Stimulated activated CD8-positive, alpha-beta memory T cell treated with anti-CD3 and anti-CD28 coated beads, Interleukin-12 subunit alpha, Interleukin-12 subunit beta, amount 100 ng/mL, for 1 hour (primary cell): ENCODE data around the gene SOWAHD.
"Not testable (repeated sequence)": the region's sequence is repeated elsewhere in the genome, so short reads cannot be mapped to it uniquely, and the experiment has no call there.

Source experiments
- DNase-seq: peaks from one replicate; pipeline ENCODE4 v3.0.0-alpha.2; 2020; ENCODE audit warnings: low read depth

Gene SOWAHD, protein sequence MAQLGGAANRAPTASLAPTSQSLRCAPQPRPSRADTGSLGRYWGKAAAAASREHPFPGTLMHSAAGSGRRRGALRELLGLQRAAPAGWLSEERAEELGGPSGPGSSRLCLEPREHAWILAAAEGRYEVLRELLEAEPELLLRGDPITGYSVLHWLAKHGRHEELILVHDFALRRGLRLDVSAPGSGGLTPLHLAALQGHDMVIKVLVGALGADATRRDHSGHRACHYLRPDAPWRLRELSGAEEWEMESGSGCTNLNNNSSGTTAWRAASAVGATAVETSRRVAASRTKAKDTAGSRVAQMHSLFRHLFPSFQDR

GRCh38 chrX:119757979-119758730 lies at the start of gene SOWAHD:
Gene SOWAHD, plus strand, starts transcription at chrX:119758588. Its CDS starts 80 bp downstream, at chrX:119758668.
- DNase-seq: no peak

DNA sequence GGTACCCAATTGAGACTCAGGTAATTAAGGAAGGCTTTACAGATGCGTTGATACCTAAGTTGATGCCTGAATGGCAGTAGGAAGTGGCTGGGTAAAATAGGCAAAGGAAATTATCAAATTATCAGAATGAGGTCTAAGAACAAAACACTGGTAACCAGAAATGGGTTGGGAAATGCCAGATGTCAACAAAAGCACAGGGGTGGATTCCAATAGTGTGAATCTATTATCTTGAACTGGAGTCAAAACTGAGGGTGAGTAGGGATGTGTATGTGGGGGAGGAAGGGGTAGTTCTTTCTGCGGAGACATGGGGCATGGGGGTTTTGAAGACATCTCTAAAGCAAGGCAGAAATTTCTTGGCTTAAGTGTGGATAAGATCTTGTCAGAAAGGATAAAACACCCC lies 49.5 kb upstream of the SOWAHD start:
- DNase-seq: no peak

- DNase-seq: no peak
These were observed 48.8 kb upstream of the SOWAHD start for GRCh38 chrX:119709630-119710029.

DNA sequence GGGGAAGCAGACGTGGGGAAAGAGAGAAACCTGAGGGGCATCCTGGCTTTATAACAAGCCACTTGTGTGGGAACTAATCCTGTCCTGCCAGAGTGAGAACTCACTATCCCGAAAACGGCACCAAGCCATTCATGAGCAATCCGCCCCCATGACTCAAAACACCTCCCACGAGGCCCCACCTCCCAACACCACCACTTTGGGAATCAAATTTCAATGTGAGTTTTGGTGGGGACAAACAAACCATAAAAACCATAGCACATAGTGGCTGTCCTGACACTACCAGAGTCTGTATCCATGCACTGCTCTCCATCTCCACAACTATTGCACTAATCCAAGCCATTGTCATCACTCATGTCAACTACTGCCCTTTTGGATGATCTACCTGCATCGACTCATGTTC lies 36.9 kb upstream of the SOWAHD start:
- DNase-seq: no peak

- no peak for DNase-seq
These were observed 36.5 kb upstream of the SOWAHD start for GRCh38 chrX:119721926-119722325.

DNA sequence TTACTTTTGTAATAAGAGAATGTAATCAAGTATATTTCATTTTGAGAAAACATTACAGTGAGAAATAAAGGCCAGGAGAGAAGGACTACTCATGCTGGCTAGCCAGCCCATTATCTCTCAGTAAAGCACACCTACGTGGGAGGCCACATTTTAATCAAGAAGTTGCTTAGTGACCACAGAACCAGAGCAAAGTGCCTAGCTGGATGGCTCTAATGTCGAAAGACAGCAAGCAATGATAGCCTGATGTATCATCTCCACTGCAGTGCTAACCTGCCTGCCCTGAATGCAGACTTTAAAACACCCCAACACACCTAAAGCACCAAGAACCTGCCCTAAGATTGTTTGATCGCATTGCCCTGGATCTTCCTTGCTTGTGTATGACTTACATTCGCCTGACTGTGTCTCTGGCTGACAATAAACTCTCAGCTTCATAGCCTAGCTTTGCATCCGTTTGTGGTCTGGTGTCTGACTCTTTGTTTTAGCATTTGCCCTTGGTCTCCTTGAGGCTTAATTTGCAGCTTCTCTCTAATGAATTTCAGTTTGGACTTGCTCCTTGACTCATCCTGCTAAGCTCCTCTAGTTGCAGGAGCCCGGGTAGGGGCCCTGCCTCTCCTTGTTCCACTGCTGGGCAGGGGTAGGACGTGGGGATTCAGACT lies 31.4 kb upstream of the SOWAHD start:
- DNase-seq: no peak

- no peak for DNase-seq
These were observed 29.9 kb upstream of the SOWAHD start for GRCh38 chrX:119728487-119728886.

DNA sequence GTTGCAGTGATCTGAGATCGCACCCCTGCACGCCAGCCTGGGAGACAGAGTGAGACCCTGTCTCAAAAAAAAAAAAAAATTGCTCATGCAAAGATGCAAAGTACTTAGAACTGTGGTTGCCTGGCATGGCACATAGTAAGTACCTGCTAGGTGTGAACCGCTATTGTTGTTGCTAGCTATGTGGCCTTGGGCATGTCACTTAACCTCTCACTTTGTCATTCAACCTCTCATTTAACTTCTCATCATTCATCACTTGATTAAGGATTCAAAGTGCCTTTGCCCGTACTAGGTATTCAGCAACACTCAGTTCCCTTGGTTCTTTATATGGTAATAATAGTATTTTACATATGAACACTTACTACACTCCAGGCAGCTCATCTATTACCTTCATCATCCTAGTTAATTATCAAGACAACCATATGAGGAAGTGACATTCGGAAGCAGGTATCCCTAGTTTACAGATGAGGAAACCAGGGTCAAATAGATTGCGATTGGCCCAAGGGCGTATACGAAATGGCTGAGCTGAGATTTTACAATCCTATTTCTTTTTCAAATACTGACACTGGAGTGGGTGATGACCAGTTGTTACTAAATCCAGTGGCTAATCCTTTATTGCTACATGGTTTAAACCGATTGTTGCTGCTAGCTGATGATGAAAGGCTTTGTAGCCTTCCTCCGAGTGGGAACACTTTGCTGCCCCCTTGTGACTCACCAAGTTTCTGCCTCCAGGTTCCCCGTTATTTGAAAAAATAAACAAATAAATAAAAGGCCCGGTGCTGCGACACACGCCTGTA lies 28.8 kb upstream of the SOWAHD start:
- DNase-seq: peak; percentile 45

DNA sequence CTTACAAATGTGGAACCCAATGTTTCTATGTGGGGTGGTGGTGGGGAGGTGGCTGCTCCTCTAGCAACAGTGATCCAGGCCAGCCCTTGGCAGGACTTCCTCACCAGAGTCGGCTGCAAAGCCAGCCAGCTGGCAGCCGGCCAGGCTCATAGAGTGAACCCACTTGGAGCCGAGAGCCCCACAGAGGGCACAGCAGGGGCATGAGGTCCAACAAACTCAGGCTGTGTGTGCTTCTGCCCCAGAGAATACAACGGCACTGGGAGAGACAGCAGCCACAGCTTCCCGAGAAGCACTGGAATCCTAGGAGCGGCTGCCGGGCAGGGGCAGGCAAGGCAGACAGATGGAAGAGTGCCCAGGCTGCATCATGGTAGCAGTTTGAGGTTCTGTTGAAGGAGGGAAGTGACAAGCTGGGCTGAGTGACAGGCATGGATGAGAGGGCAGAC lies 23.5 kb upstream of the SOWAHD start:
- no peak for DNase-seq

GRCh38 chrX:119735467-119735866 lies 22.9 kb upstream of the SOWAHD start:
- DNase-seq: no peak

DNA sequence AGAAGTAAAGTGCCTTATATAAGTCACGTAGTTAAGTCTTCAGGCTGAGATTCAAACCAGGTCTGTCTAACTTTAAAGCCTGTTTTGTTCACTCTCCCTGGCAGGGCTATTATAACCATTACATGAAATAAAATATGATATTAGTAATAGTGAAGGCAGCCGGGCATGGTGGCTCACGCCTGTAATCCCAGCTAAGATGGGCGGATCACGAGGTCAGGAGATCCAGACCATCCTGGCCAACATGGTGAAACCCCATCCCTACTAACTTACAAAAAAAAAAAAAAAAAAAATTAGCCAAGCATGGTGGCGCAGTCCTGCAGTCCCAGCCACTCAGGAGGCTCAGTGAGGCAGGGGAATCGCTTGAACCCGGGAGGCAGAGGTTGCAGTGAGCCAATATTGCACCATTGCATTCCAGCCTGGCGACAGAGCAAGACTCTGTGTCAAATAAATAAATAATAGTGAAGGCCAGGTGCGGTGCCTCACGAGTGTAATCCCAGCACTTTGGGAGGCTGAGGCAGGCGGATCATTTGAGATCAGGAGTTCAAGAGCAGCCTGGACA lies 22.1 kb upstream of the SOWAHD start:
- no peak for DNase-seq

- DNase-seq: no peak
These were observed 19.6 kb upstream of the SOWAHD start for GRCh38 chrX:119738742-119739141.

GRCh38 chrX:119745283-119745848 lies 13.0 kb upstream of the SOWAHD start:
- no peak for DNase-seq

DNA sequence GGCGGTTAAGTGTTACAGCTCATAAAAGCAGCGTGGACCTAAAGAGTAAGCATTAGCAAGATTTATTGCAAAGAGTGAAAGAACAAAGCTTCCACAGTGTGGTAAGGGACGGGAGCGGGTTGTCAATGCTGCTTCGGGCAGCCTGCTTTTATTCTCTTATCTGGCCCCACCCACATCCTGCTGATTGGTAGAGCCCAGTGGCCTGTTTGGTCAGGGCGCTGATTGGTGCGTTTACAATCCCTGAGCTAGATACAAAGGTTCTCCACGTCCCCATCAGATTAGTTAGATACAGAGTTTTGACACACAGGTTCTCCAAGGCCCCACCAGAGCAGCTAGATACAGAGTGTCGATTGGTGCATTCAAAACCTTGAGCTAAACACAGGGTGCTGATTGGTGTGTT lies 8.3 kb upstream of the SOWAHD start:
- not testable (repeated sequence) for DNase-seq

DNA sequence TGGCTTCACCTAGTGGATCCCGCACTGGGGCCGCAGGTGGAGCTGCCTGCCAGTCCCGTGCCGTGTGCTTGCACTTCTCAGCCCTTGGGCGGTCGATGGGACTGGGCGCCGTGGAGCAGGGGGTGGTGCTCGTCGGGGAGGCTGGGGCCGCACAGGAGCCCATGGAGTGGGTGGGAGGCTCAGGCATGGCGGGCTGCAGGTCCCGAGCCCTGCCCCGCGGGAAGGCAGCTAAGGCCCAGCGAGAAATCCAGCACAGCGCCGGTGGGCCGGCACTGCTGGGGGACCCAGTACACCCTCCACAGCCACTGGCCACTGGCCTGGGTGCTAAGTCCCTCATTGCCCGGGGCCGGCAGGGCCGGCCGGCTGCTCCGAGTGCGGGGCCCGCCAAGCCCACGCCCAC lies 7.6 kb upstream of the SOWAHD start:
- not testable (repeated sequence) for DNase-seq

GRCh38 chrX:119753001-119753400 lies 5.4 kb upstream of the SOWAHD start:
- no peak for DNase-seq

DNA sequence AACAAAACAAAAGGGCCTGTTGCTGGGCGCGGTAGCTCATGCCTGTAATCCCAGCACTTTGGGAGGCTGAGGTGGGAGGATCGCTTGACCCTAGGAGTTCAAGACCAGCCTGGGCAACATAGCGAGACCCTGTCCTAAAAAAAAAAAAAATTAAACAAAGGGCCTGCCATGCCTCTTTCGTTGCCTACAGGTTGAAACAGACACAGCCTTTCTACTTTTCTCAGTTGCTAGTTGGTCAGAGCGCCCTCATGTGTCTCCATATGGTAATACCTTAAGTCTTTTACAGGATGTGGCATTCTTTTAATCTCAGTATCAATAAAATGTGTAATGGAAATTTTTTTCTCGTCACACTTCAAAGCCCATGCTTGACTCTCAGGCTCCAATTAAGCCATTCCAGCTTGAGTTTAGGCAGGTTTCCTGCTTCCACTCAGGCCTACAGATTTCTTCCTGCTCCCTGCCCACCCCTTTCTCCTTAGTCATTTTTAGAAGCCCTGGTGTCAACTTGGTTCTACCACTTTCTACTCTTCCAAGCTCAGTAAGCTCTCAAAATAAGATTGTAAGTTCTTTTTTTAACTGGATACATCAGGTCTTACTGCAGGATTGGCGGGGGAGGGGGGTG lies 4.6 kb upstream of the SOWAHD start:
- no peak for DNase-seq

DNA sequence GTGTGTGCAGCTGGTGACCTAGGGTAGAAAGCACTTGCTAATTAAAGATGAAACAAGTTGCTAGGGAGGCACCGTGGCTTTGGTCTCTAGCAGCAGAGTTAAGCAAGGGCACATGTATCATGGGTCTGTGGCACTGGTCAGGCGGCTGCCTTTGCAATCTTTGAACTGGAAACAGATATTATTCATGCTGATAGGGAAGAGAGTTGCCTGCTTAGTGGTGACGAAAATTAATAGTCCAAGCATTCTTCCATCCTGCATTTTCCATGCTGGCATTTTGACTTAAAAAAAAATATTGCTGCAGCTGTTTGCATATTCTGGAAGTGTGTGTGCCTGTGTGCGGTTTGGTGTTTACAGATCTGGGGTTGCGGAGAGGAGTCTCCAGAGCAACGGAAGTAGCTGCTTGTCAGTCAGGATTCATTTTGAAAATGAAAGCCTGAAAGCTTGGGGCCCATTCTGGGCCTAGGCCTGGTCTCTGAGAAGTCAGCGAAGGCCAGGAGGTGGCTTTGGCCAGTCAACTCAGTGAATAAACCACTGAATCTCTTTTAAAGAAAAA lies 2.3 kb upstream of the SOWAHD start:
- no peak for DNase-seq

DNA sequence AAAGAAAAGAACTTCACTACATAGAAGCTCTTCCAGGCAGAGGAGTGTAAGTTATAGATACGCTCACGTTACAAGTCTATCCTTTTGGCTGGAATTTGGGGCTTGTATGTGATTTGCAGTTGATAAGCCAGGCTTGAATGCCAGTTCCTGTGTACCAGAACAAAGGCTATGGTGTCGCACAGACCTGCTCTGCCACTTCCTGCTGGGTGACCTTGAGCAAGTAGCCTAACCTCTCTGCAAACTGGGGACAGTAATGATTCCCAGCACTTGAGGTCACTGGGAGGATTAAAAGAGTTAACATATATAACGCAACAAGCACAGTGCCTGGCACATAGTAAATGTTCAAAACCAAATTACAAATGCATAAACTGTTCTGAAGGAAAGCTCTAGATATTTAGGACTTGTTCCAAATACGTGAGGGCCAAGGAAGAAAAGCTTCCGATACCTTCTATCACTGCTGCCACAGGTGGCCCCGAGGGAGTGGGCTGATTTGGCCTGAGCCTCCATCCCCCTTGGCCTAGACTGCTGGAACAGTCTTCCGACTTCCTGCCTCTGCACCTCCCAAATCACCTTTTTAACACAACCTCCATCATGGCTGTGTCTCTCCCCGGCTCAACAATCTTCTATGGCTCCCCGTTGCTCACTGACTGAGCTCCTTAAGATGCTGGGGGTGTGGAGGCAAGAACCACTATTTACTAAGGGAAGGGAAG lies 1.3 kb upstream of the SOWAHD start:
- no peak for DNase-seq

DNA sequence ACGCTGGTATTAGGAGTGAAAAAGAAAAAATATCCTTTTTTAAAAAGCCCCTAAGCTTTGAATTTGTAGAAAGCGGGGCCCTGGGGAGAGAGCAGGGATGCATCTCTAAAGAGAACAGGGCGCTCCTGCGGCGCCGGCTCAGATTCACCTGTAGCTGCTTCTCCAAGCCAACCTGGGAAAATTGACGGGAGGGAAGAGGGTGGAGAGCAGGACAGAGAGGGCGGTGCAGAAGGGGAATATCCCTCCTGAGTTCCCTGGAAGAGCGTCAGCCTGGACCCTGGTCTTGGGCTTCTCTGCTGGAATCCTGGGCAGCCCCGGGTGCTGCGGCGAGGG lies 776 bp upstream of the SOWAHD start:
- no peak for DNase-seq
